K562 (cell line): ENCODE data around the gene SOX6. TPM values are rescaled to one million over a fixed set of nuclear protein-coding genes. Genes with fewer than 3 reads are reported as not detected.

Experiments used
- CXXC5 ChIP-seq: fragments of 250-450 bp; sonication (Bioruptor Pico); IDR thresholded peaks from 2 replicates; pipeline ENCODE4 v1.8.0; 2022; ENCODE audit warnings: inconsistent platforms, mild to moderate bottlenecking, moderate library complexity
- FOXA3 ChIP-seq, 2 experiments: fragments of 450-650 bp in 1 of 2; sonication (generic) in 1 of 2; formaldehyde crosslinking; IDR thresholded peaks in 1 of 2; conservative IDR thresholded peaks in 1 of 2; 2 replicates each; pipeline versions ENCODE4 v1.4.0 to v1.8.0; 2020 to 2022; ENCODE audit warnings: mild to moderate bottlenecking in 2 of 2, missing genetic modification reagents in 1 of 2
- FOXJ2 ChIP-seq: fragments of 200-800 bp; sonication (Bioruptor generic); IDR thresholded peaks from 2 replicates; pipeline ENCODE4 v1.6.1; 2016; ENCODE audit warnings: missing genetic modification characterization, missing compliant biosample characterization
- MYNN ChIP-seq, 2 experiments: sonication (generic); formaldehyde crosslinking in 1 of 2; IDR thresholded peaks; 2 replicates each; pipeline versions ENCODE4 v1.5.0 to v1.6.1; 2016 to 2020; ENCODE audit warnings: antibody characterized with exemption in 1 of 2, missing genetic modification reagents in 1 of 2
- NEUROD1 ChIP-seq: fragments of 150-350 bp; IDR thresholded peaks from 2 replicates; pipeline ENCODE4 v1.6.1; 2014; ENCODE audit warnings: borderline replicate concordance, low read length, low read depth; ENCODE audit not compliant: partially characterized antibody
- PML ChIP-seq: IDR thresholded peaks from 2 replicates; pipeline ENCODE4 v1.6.1; 2012; ENCODE audit warnings: low read length, inconsistent platforms
- RCOR1 ChIP-seq, 2 experiments: IDR thresholded peaks; 2 replicates each; pipeline ENCODE4 v1.6.1; 2012; ENCODE audit warnings: low read depth in 2 of 2, low read length in 2 of 2, borderline replicate concordance in 1 of 2, improper control_type of control experiment in 1 of 2
- SMARCC2 ChIP-seq: fragments of 450-650 bp; IDR thresholded peaks from 2 replicates; pipeline ENCODE4 v1.6.1; 2017; ENCODE audit warnings: antibody characterized with exemption, moderate library complexity, mild to moderate bottlenecking, low read depth
- SRSF3 ChIP-seq: fragments of 200-400 bp; formaldehyde crosslinking; IDR thresholded peaks from 2 replicates; pipeline ENCODE4 v1.6.1; 2016; ENCODE audit warnings: mild to moderate bottlenecking, low read length, moderate library complexity; ENCODE audit not compliant: insufficient read depth
- TAL1 ChIP-seq: fragments of 450-650 bp; IDR thresholded peaks from 2 replicates; pipeline ENCODE4 v1.6.1; 2016; ENCODE audit warnings: mild to moderate bottlenecking
- polyA plus RNA-seq, 8 experiments: library from polyadenylated mRNA; depleted of rRNA in 4 of 8; stranded (reverse) in 5 of 8; unstranded in 3 of 8; fragments of >200 nt; fragmentation: Nextera tagmentation in 2 of 8; fragmentation: Illumina TruSeq in 1 of 8; extraction: Ambion mirVana in 2 of 8; extraction: Trizol in 1 of 8; gene quantifications; 2 replicates each; pipeline versions ENCODE4 v1.2.1 to v1.2.3, GENCODE V29; 2011 to 2014; ENCODE audit warnings: inconsistent platforms in 1 of 8, missing spikeins in 1 of 8
- total RNA-seq, 7 experiments: library from RNA; depleted of rRNA in 6 of 7; stranded (reverse); fragments of >200 nt in 6 of 7; fragmentation: Illumina TruSeq in 2 of 7; extraction: Trizol in 2 of 7; gene quantifications; 2 replicates each; pipeline versions ENCODE4 v1.2.1 to v1.2.3, GENCODE V29; 2011 to 2021; ENCODE audit warnings: low replicate concordance in 1 of 7
- TF ChIP-seq, protein P1 (sequence below): fragments of 200-600 bp; sonication (generic); IDR thresholded peaks from one replicate; pipeline ENCODE4 v1.6.1; 2012; ENCODE audit warnings: mild to moderate bottlenecking, low read depth, low read length, inconsistent platforms
- TF ChIP-seq, protein P2 (sequence below): fragments of 450-650 bp; formaldehyde crosslinking; IDR thresholded peaks from 2 replicates; pipeline ENCODE4 v1.4.0; 2020; ENCODE audit warnings: mild to moderate bottlenecking, mixed read lengths
- TF ChIP-seq, protein P3 (sequence below), 2 experiments: fragments of 450-650 bp; conservative IDR thresholded peaks; 2 replicates each; pipeline ENCODE4 v1.6.1; 2017; ENCODE audit warnings: mild to moderate bottlenecking in 2 of 2, moderate library complexity in 2 of 2

The SOX6 gene
- total and polyA plus RNA-seq, 9 of the 15 experiments (the other 6 are each of a cell fraction or from before 2014, with no cell fraction given), result 0.89 to 8.7 (median 5.7) TPM

DNA sequence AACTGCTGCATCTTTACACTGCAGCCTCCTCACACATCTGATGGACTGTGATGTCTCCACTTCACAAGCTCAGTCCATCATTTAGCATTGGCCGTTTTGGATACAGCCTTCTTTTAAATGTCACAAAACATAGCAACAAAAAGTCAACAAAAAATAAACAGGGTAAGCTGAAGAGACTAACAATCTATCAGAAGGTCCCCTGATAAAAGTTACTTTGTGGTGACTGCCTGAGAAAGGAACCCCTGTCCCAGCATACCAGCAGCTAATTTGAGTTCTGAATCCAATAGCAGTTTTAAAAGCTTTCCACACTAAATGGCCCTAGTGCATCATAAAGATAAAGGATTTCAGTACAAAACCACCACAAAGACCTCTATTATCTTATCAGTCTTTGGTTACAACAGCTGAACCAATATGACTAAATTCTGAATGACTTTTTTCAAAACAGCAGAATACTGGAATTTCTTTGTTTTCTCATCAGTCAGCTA lies 162.4 kb downstream of the SOX6 start (continued):
- TF ChIP-seq FOXA3 (CRISPR knock-in tag; conservative IDR thresholded peaks at IDR 0.05 in 1 of 2, IDR thresholded peaks at IDR 0.05 in 1 of 2) (peak; percentile 96 to 99), PML (peak; percentile 73; the same call in 1 of the 2 replicates), NEUROD1 (no peak), CXXC5 (peak; percentile 35; the same call in 1 of the 2 replicates), SRSF3 (no peak), SMARCC2 (peak; percentile 74), FOXJ2 (peak; percentile 79), RCOR1 (IDR thresholded peaks at IDR 0.05; ENCODE audit: borderline replicate concordance in 1 of 2, low read depth in 2 of 2, low read length in 2 of 2) (peak in 1 of 2 experiments; percentile 83; a peak in 2 of 4 replicates), TAL1 (peak; percentile 85), MYNN (IDR thresholded peaks at IDR 0.05) (0 out of 2 replicates have a peak, but pooled peaks have one; percentile 28), MYNN (CRISPR knock-in tag; IDR thresholded peaks at IDR 0.05) (no peak)
- TF ChIP-seq, protein P1, sequence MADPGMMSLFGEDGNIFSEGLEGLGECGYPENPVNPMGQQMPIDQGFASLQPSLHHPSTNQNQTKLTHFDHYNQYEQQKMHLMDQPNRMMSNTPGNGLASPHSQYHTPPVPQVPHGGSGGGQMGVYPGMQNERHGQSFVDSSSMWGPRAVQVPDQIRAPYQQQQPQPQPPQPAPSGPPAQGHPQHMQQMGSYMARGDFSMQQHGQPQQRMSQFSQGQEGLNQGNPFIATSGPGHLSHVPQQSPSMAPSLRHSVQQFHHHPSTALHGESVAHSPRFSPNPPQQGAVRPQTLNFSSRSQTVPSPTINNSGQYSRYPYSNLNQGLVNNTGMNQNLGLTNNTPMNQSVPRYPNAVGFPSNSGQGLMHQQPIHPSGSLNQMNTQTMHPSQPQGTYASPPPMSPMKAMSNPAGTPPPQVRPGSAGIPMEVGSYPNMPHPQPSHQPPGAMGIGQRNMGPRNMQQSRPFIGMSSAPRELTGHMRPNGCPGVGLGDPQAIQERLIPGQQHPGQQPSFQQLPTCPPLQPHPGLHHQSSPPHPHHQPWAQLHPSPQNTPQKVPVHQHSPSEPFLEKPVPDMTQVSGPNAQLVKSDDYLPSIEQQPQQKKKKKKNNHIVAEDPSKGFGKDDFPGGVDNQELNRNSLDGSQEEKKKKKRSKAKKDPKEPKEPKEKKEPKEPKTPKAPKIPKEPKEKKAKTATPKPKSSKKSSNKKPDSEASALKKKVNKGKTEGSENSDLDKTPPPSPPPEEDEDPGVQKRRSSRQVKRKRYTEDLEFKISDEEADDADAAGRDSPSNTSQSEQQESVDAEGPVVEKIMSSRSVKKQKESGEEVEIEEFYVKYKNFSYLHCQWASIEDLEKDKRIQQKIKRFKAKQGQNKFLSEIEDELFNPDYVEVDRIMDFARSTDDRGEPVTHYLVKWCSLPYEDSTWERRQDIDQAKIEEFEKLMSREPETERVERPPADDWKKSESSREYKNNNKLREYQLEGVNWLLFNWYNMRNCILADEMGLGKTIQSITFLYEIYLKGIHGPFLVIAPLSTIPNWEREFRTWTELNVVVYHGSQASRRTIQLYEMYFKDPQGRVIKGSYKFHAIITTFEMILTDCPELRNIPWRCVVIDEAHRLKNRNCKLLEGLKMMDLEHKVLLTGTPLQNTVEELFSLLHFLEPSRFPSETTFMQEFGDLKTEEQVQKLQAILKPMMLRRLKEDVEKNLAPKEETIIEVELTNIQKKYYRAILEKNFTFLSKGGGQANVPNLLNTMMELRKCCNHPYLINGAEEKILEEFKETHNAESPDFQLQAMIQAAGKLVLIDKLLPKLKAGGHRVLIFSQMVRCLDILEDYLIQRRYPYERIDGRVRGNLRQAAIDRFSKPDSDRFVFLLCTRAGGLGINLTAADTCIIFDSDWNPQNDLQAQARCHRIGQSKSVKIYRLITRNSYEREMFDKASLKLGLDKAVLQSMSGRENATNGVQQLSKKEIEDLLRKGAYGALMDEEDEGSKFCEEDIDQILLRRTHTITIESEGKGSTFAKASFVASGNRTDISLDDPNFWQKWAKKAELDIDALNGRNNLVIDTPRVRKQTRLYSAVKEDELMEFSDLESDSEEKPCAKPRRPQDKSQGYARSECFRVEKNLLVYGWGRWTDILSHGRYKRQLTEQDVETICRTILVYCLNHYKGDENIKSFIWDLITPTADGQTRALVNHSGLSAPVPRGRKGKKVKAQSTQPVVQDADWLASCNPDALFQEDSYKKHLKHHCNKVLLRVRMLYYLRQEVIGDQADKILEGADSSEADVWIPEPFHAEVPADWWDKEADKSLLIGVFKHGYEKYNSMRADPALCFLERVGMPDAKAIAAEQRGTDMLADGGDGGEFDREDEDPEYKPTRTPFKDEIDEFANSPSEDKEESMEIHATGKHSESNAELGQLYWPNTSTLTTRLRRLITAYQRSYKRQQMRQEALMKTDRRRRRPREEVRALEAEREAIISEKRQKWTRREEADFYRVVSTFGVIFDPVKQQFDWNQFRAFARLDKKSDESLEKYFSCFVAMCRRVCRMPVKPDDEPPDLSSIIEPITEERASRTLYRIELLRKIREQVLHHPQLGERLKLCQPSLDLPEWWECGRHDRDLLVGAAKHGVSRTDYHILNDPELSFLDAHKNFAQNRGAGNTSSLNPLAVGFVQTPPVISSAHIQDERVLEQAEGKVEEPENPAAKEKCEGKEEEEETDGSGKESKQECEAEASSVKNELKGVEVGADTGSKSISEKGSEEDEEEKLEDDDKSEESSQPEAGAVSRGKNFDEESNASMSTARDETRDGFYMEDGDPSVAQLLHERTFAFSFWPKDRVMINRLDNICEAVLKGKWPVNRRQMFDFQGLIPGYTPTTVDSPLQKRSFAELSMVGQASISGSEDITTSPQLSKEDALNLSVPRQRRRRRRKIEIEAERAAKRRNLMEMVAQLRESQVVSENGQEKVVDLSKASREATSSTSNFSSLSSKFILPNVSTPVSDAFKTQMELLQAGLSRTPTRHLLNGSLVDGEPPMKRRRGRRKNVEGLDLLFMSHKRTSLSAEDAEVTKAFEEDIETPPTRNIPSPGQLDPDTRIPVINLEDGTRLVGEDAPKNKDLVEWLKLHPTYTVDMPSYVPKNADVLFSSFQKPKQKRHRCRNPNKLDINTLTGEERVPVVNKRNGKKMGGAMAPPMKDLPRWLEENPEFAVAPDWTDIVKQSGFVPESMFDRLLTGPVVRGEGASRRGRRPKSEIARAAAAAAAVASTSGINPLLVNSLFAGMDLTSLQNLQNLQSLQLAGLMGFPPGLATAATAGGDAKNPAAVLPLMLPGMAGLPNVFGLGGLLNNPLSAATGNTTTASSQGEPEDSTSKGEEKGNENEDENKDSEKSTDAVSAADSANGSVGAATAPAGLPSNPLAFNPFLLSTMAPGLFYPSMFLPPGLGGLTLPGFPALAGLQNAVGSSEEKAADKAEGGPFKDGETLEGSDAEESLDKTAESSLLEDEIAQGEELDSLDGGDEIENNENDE, result no peak
- TF ChIP-seq, protein P2, sequence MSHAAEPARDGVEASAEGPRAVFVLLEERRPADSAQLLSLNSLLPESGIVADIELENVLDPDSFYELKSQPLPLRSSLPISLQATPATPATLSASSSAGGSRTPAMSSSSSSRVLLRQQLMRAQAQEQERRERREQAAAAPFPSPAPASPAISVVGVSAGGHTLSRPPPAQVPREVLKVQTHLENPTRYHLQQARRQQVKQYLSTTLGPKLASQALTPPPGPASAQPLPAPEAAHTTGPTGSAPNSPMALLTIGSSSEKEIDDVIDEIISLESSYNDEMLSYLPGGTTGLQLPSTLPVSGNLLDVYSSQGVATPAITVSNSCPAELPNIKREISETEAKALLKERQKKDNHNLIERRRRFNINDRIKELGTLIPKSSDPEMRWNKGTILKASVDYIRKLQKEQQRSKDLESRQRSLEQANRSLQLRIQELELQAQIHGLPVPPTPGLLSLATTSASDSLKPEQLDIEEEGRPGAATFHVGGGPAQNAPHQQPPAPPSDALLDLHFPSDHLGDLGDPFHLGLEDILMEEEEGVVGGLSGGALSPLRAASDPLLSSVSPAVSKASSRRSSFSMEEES (CRISPR knock-in tag), result no peak
- TF ChIP-seq, protein P3, sequence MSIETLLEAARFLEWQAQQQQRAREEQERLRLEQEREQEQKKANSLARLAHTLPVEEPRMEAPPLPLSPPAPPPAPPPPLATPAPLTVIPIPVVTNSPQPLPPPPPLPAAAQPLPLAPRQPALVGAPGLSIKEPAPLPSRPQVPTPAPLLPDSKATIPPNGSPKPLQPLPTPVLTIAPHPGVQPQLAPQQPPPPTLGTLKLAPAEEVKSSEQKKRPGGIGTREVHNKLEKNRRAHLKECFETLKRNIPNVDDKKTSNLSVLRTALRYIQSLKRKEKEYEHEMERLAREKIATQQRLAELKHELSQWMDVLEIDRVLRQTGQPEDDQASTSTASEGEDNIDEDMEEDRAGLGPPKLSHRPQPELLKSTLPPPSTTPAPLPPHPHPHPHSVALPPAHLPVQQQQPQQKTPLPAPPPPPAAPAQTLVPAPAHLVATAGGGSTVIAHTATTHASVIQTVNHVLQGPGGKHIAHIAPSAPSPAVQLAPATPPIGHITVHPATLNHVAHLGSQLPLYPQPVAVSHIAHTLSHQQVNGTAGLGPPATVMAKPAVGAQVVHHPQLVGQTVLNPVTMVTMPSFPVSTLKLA (conservative IDR thresholded peaks at IDR 0.05), result peak in 1 of 2 experiments; percentile 40; a peak in 1 of 4 replicates
